ENCODE results near the gene TIMM23.
"Not testable (repeated sequence)": the region's sequence is repeated elsewhere in the genome, so short reads cannot be mapped to it uniquely, and the experiment has no call there.

- TF ChIP-seq, protein P1, sequence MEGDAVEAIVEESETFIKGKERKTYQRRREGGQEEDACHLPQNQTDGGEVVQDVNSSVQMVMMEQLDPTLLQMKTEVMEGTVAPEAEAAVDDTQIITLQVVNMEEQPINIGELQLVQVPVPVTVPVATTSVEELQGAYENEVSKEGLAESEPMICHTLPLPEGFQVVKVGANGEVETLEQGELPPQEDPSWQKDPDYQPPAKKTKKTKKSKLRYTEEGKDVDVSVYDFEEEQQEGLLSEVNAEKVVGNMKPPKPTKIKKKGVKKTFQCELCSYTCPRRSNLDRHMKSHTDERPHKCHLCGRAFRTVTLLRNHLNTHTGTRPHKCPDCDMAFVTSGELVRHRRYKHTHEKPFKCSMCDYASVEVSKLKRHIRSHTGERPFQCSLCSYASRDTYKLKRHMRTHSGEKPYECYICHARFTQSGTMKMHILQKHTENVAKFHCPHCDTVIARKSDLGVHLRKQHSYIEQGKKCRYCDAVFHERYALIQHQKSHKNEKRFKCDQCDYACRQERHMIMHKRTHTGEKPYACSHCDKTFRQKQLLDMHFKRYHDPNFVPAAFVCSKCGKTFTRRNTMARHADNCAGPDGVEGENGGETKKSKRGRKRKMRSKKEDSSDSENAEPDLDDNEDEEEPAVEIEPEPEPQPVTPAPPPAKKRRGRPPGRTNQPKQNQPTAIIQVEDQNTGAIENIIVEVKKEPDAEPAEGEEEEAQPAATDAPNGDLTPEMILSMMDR (IDR thresholded peaks at IDR 0.05): not testable (repeated sequence)
- TF ChIP-seq POLR2A (IDR thresholded peaks at IDR 0.05): not testable (repeated sequence)
These were observed 17.9 kb upstream of the TIMM23 start for GRCh38 chr10:45954367-45954766.
